ENCODE results near the gene FOXI3. TPM values are rescaled to one million over a fixed set of nuclear protein-coding genes. Genes with fewer than 3 reads are reported as not detected.

Gene FOXI3
- total RNA-seq, 4 donors from 2014 or later, result not detected

DNA sequence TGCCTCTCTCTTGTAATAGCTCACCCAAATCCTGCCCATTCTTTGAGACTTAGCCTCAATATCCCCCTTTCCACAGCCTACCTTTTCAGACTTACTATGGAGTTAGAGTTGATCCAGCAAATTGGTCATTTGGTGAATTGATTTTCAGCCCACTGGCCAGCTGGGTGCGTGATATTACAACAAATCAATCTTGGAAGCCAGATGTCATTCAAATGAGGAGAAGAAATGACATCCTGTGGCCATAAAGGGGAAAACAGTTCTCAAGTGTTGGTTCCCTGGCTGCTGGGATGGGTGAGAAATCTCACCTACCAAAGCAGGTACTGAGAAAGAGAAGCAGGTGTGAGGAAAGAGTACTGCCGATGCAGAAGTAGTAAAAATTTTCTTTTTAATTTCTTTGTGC lies 36.7 kb upstream of the FOXI3 start:
- DNase-seq, result no peak
- no peak overlapping the region for H3K4me3 ChIP-seq
- TF ChIP-seq POLR2A (IDR thresholded peaks at IDR 0.05), result no peak
- TF ChIP-seq, protein P1, sequence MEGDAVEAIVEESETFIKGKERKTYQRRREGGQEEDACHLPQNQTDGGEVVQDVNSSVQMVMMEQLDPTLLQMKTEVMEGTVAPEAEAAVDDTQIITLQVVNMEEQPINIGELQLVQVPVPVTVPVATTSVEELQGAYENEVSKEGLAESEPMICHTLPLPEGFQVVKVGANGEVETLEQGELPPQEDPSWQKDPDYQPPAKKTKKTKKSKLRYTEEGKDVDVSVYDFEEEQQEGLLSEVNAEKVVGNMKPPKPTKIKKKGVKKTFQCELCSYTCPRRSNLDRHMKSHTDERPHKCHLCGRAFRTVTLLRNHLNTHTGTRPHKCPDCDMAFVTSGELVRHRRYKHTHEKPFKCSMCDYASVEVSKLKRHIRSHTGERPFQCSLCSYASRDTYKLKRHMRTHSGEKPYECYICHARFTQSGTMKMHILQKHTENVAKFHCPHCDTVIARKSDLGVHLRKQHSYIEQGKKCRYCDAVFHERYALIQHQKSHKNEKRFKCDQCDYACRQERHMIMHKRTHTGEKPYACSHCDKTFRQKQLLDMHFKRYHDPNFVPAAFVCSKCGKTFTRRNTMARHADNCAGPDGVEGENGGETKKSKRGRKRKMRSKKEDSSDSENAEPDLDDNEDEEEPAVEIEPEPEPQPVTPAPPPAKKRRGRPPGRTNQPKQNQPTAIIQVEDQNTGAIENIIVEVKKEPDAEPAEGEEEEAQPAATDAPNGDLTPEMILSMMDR (IDR thresholded peaks at IDR 0.05), result no peak
- H3K27me3 ChIP-seq, result peaks cover 0 to 4% (median 0%) of the 10 kb centered on the region in 4 donors
- H3K36me3 ChIP-seq, result no peaks in the 10 kb centered on the region
- WGBS, 2 donors, result 70 to 81% methylated on average over 2 of the region's 2 CpGs
- H3K27ac ChIP-seq, result no peak overlapping the region
- intact Hi-C loops (cut with DNase I), result no loop called here
- H3K4me1 ChIP-seq, result no peaks in the 10 kb centered on the region
- no peaks in the 10 kb centered on the region for H3K9me3 ChIP-seq

DNA sequence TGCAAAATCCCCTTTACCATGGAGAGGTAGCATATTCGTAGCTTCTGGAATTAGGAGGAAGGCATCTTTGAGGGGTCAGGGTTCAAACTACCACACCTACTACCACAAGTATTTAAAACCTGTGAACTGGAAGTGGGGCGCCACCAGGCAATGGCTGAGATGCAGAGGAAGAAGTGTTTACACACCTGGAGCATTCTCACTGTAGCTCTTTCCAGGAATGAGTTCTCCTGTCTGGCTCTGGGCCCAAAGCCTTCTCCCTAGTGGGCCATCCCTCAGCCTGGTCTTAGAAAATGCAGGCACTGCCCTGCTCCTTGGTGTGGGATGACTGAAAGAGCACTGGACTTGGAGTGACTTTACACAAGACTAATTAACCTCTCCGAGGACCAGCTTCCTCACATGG lies 30.7 kb upstream of the FOXI3 start:
- Histone ChIP-seq H3K4me1 (no peaks in the 10 kb centered on the region), H3K27me3 (peaks cover 0 to 34% (median 0%) of the 10 kb centered on the region in 4 donors), H3K9me3 (no peaks in the 10 kb centered on the region), H3K36me3 (no peaks in the 10 kb centered on the region), H3K27ac (no peak overlapping the region), H3K4me3 (no peak overlapping the region)
- DNase-seq, result no peak
- TF ChIP-seq, protein P1 (IDR thresholded peaks at IDR 0.05), result no peak
- TF ChIP-seq POLR2A (IDR thresholded peaks at IDR 0.05), result no peak
- intact Hi-C loops (cut with DNase I), result no loop called here
- 50 to 100% methylated on average over 1 to 2 of the region's 3 CpGs for WGBS, 2 donors

DNA sequence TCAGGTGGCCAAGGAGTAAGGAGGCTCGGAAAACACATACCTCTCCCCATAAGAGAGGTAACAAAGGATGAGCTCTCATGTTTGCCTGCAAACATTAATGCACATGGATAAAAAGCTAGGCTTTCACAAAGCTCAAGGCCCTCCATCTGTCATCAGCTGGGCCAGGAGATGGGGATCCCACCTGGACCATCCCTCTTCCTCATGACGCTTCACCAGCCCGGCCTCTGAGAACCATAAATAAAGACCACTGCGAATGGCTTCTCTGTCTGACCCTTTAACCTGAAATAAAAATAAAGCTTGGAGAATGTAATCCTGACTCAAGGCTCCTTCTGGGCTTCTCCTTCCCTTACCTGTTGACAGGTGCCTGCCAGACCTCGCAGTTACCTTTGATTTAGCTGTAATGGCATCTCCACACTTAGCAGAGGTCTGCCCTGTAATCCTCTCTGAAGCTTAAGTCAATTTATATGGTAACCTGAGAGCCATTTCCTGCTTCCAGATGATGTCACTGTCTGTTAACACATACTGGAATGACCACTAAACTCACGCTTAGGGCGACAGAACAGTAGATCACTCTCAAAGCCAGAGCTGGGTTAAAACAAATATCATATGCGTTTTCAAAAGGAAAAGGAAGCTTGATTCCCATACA lies 29.3 kb upstream of the FOXI3 start:
- Histone ChIP-seq H3K9me3 (no peaks in the 10 kb centered on the region), H3K36me3 (no peaks in the 10 kb centered on the region), H3K4me1 (no peaks in the 10 kb centered on the region), H3K27ac (no peak overlapping the region), H3K27me3 (peaks cover 0 to 48% (median 0%) of the 10 kb centered on the region in 4 donors), H3K4me3 (no peak overlapping the region)
- DNase-seq, result no peak
- intact Hi-C loops (cut with DNase I), result no loop called here
- 44 to 47% methylated on average over 8 of the region's 8 CpGs for WGBS, 2 donors
- TF ChIP-seq POLR2A (IDR thresholded peaks at IDR 0.05), result no peak
- TF ChIP-seq, protein P1 (IDR thresholded peaks at IDR 0.05), result no peak

DNA sequence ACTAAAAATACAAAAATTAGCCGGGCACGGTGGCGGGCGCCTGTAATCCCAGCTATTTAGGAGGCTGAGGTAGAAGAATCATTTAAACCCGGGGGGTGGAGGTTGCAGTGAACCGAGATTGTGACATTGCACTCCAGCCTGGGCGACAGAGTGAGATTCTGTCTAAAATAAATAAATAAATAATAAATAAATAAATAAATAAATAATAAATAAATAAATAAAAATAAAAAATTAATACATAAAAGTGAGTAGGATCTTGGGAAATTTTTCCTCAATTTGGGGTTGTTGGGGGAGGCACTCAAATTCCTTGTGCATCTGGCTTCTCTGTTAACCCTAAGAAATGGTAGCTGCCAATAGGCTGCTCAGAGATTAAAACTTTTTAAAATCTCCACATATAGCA lies 20.3 kb upstream of the FOXI3 start:
- peaks cover 0 to 63% (median 0%) of the 10 kb centered on the region in 4 donors for H3K27me3 ChIP-seq
- intact Hi-C loops (cut with DNase I), result no loop called here
- 82 to 88% methylated on average over 7 of the region's 7 CpGs for WGBS, 2 donors
- no peaks in the 10 kb centered on the region for H3K4me1 ChIP-seq
- no peak overlapping the region for H3K27ac ChIP-seq
- DNase-seq, result no peak
- H3K9me3 ChIP-seq, result no peaks in the 10 kb centered on the region
- no peak for TF ChIP-seq POLR2A (IDR thresholded peaks at IDR 0.05)
- TF ChIP-seq, protein P1 (IDR thresholded peaks at IDR 0.05), result no peak
- no peak overlapping the region for H3K4me3 ChIP-seq
- no peaks in the 10 kb centered on the region for H3K36me3 ChIP-seq

DNA sequence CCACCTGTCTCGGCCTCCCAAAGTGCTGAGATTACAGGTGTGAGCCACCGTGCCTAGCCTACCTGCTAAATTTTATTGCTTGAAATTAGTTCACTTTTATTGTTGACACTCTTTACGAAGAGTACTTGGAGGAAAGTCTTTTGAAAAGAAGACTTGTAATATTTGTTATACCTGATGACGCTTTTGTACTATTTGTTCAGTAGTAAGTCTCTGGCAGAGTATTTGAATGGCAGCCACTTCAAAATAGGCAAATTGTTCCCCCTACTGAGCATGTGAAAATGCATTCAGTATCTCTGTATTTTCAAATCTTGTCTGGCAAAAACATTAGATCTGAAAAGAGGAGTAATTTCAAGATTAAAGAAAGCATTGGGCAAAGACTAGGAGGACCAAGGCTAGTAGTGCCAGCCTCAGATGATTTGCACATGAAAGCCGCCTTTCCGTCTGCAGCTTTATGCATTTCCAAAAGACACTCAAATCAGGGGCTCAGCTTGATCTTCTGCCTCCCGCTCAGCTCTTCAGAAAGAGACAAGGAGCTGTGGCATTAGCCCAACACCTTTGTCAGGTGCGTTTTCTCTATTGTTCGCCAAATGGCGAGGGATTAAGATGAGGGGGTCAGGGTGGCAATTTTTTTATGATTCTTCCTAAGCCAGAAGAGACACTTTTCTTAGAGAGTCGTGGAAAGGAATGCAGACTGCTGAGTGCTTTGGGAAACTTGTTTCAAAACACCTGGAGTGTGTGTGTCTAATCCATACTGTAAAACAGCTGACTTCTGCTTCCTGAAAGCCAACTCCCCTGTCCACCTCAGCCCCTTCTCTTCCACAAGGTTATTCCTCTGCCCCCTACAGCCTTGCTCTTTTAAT lies 18.8 kb upstream of the FOXI3 start:
- Histone ChIP-seq H3K4me1 (no peaks in the 10 kb centered on the region), H3K9me3 (no peaks in the 10 kb centered on the region), H3K4me3 (no peak overlapping the region), H3K36me3 (no peaks in the 10 kb centered on the region), H3K27me3 (peaks cover 0 to 48% (median 0%) of the 10 kb centered on the region in 4 donors), H3K27ac (no peak overlapping the region)
- no peak for TF ChIP-seq POLR2A (IDR thresholded peaks at IDR 0.05)
- TF ChIP-seq, protein P1 (IDR thresholded peaks at IDR 0.05), result no peak
- no peak for DNase-seq
- 36 to 43% methylated on average over 11 of the region's 11 CpGs for WGBS, 2 donors
- intact Hi-C loops (cut with DNase I), result no loop called here
